M059J (cell line): ENCODE results near the gene KATNAL1. TPM values are rescaled to one million over a fixed set of nuclear protein-coding genes. Genes with fewer than 3 reads are reported as not detected.

Experiments
- DNase-seq: peaks from one replicate; pipeline ENCODE4 v3.0.0-alpha.2; 2012; ENCODE audit warnings: low read depth
- total RNA-seq: library from RNA; depleted of rRNA; stranded (reverse); fragments of >200 nt; shearing (Covaris generic); gene quantifications from 2 replicates; pipeline ENCODE4 v1.2.3, GENCODE V29; 2014

Gene KATNAL1
- total RNA-seq, 1 experiment from 2014 or later: 28.2 TPM

DNA sequence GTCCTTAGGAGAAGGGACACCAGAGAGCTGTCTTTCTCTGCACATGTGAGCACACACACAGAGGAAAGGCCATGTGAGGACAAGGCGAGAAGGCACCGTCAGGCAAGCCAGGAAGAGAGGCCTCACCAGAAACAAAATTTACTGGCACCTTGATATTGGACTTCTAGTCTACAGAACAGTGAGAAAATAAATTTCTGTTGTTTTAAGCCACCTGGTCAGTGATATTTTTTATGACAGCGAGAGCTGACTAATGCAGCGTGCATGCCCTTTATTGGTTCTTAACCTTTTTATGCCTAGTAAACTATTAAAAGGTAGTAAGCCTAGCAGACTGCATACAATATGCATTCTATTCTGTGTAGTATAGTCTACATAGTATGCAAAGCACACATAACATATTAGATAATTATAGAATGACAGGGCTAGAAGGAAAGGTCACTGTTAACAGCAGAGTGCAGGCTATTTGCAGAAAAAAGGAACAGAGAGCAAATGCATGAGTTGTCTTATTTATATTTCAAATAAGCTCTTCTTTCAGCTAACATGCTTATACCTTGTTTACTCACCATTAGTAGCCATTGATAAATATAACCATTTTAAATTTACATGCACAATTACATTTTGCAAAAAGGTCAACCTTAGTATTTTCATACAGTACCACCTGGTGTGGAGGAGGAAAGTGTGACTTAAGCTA, 25.2 kb upstream of the KATNAL1 start:
- DNase-seq: no peak

DNA sequence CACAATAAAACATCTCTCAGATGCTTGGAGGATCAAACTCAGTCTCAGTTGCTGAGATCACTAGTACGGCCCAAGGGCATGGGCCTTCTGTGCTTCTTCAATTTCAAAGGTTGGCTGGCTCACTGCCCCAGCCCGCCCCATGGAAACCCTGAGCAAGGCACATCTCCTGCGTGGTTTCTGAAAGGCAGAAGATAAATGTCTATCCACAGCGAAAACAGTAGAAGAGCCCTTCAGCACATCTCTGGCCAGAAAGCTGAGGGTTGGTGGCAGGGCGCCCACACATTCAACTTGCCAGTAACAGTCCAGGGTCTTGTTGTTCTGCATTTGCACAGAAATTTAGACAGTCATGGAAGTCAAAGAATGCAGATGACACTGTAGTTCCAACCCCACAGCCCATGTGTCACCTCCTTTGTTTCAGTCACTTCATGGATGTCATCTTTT, 24.0 kb upstream of the KATNAL1 start:
- peak; percentile 36 for DNase-seq

DNA sequence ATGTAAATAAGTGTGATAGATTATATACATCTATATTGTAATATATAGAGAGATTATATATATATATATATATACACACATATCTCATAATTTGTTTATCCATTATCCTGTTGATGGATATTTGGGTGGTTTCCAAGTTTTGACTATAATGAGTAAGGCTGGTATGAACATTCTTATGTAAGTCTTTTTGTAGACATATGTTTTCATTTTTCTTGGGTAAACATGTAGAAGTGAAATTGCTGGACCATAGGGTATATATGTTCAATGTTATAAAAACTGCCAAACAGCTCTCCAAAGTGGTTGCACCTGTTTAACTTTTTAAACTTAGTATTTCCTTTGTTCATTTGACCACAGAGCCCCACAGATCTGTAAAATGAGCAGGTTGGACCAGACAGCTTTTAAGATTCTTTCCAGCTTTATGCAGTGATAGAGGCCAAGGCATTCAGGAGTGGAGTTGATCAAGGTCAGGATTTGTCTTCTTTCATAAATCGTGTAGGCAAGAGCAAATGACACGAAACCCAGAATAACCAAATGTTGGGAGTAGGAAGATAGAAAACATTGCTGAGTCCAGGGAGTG, 21.7 kb upstream of the KATNAL1 start:
- no peak for DNase-seq

DNA sequence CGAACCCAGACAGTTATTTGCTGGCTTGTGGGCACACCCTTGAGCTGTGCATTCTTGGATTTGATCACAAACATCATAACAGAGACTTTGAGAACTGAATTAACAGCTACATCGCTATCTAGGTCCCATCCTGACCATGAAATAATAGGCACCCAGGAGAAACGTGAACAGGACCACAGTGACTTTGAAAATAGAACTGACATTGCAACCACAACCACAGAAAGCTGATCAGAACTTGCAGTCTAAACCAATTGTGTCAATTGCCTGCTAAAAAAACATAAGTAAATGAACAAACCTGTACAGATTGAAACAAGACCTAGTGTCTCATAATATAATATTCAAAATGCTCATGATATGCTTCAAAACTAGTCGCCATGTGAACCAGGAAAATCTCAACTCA, 18.3 kb upstream of the KATNAL1 start:
- no peak for DNase-seq

DNA sequence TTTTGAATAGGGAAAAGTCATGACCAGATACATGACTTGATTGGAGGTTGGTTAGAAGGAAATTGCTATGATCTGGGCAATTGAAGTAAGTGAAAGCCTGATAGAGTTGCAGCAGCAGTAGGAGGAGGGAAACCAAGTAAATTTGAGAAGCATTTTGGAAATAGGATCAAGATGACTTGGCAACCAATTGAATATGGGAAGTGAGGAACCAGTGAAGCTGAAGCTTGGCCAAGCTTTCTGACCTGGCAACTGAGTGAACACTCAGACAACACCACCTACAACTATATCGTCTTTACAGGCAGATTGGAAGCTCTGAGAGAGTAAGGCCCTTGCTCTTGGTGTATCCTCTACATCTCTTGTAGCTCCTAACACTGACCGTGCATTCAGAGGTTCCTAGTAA, 16.2 kb upstream of the KATNAL1 start:
- no peak for DNase-seq

DNA sequence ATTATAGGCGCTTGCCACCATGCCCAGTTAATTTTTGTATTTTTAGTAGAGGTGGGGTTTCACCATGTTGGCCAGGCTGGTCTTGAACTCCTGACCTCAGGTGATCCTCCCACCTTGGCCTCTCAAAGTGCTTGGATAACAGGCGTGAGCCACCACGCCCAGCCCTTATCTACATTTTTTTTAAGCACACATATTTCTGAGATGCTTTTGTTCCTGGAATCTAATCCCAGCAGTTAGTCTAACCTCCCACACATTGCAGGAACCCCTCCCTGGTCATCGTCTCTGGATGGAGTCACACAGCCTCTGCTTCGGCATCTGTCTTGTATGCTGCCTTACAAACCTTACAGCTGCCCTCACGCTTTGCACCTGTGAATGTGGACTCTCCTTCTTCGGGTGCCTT, 15.1 kb upstream of the KATNAL1 start:
- DNase-seq: no peak

DNA sequence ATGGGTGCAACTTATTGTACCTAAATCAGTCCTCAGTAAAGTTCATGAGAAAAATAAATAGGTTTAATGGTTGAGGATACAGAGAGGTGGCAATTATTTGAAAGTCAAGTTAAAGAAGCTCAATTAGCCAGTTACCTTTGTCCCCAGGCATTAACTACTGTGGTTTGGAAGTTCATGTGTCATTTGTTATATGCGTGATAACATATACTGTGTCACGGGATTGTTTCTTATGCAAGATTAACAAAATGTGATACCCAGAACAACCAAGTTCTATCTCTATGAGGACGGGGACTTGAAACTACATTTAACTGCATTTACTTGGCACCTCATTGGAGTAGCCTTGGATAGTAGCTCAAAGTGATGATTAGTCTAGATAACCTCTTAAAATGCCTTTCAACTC, 13.9 kb upstream of the KATNAL1 start:
- DNase-seq: no peak

DNA sequence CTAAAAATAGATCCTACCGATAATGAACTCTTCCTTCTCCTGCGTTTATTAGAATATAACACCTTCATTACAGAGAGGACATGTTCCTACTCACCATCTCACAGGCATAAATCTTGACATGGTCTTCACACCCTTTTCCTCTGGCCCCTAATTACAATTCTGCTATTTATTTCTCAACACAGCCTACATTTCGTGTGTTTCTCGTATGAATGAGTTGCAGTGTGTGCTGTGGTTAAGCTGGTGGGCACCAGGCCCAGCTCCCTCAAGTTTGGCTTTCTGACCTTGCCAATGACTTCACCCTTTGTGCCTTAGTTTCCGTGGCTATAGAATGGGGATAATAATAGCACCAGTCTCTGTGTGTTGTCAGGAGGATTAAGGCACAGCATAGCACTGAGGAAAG, 12.3 kb upstream of the KATNAL1 start:
- no peak for DNase-seq

DNA sequence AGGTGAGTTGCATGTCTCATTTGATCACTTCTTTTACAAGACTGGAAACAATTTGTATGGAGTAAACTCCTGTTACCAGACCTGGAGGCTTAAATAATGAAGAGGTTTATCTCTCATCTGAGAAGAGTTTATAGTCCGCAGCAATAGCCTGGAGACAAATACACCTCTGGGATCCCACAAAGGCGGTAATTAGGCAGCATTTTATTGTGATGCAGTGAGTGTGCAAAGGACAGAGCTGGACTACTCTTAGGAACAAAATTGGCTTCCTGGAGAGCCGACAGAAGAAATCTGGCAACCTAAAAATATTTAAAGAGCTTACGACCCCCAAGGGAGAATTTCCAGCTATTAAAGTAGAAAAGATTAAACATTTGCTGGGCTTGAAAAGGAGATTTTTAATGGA, 11.8 kb upstream of the KATNAL1 start:
- DNase-seq: peak; percentile 47

DNA sequence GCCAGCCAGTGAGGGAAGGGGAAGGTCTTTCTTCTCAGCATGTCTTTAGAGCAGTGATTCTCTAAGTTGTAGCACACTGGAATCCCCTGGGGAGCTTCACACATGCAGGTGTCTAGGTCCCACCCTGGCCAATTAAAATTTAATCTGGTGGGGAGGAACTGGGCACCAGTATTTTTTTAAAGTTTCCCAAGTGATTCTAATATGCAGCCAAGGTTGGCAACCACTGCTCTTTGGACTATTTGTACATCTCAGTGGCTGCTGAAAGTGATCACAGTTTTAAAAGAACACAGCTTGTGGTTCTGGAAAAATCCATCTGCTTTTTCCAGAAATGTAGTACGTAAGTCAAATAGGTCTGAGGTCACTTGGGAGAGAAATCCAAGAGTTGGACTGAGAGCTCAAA, 10.7 kb upstream of the KATNAL1 start:
- no peak for DNase-seq

DNA sequence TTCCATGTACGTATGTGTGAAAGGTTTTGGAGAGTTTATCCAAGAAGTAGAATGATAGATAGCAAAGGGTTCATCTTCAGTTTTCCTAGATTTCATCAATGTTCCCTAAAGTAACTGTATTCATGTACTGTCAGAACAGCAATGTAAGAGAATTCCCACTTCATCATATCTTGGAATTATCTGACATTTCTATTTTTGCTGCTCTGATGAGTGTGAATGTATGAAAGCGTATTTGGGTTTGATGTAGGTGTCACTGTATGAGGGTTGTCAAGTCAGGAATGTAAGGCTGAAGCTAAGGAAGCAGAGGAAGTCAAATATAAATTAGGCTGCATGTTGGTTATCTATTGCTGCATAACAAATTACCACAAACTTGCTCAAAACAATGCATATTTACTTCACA, 7.2 kb upstream of the KATNAL1 start:
- DNase-seq: no peak

DNA sequence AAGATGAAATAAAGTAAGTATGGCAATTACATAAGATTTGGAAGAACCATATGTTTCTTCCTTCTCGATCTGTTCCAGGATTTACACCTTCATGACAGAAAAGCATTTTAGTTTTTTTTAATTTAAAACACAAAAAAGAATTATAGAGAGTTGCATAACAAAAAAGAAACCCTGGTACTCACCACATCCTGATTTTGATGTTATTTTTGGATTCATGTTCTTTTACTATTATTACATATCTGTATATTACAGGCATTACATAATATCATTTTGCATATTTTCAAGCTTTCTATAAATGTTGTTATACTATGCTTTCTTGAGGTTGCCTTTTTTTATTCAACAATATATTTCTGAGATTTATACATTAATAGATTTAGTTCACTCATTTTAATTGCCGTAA, 6.7 kb upstream of the KATNAL1 start:
- no peak for DNase-seq

DNA sequence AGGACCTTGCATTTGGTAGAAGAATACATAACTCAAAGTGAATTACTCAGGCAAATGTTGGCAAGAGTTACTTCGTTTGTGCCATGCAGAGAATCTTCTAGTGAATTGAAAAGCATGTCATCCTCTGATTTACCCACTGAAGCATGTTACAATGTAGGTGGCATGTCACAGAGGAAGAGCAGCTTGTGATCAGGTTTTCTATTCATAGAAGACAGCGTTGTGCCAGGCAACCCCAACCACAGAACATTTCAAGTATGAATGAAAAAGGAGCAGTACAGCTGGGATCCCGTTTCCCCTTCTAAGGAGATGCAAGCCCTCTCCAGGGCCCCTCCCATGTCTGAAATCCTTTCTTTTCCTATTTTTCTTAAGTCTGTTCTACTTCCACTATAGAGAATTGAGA, 6.0 kb upstream of the KATNAL1 start:
- DNase-seq: no peak

DNA sequence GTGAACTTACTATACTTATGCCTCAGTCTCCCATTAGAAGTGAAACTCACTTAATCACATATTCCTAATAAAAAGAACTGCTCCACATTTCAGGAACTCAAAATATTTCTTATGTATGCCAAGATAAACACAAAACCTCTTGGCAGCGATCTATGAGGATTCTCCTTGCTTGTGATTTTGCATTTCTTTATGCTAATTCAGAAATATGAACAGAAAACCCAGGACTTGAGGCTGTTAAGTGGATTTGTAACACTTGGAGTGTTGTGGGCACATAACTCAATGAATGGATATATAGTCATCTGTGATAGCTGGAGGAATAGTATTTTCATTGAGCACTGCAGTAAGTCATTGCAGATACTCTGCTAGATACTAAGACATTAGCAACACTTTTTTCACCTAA, 5.6 kb upstream of the KATNAL1 start:
- DNase-seq: no peak

DNA sequence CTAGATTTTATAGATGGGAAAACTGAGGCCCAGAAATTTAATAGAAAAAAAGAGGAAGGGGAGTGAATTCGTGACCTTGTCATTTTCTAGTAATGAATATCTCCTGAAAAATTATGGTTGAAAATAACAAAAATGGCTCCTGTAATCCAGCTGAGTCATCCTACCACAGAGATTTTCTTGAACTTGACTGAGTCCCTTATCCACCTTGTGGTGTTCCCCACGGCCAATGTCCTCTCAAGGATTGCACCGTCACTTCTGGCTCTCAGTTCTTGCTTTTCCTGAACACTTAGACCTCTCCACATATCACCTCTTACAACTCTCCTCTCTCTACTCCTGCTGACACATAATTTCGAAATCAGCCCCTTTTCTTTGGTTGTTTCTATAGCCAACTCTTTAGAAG, 1.2 kb upstream of the KATNAL1 start:
- DNase-seq: peak; percentile 54

DNA sequence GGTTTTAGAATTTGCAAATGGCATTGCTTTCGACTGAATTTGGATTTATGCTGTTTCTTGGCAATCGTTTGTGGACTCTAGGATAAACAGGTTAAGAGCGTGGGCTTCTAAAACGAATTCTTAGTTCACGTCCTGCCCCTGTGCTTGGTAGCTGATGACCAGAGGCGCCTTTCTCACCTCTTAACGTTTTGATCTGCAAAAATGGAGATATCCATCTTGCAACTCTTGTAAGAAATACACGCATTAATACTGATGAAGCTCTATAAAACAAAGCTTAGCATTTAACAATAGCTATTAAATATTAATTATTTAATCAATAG, 580 bp upstream of the KATNAL1 start:
- DNase-seq: no peak

DNA sequence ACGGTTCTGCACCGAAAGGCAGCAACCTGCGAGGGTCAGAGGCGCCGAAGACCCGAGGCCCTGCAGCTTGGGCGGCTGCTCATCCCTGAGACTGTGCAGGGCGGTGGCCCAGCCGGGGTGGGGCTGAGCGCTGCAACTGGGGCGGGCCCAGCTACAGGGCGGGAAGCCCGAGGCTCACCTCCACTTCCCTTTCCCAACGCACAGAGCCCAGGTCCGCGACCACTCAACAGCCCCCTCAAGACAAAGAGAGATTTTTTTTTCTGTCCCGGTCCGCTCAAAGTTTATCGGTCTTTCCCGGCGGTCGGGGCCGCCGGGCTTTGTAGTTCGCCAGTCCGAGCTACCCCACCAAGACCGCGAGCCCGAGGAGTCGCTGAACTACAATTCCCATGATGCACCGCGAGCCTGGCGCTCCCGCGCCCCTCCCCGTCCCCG, 573 bp downstream of the KATNAL1 start:
- peak; percentile 89 for DNase-seq

DNA sequence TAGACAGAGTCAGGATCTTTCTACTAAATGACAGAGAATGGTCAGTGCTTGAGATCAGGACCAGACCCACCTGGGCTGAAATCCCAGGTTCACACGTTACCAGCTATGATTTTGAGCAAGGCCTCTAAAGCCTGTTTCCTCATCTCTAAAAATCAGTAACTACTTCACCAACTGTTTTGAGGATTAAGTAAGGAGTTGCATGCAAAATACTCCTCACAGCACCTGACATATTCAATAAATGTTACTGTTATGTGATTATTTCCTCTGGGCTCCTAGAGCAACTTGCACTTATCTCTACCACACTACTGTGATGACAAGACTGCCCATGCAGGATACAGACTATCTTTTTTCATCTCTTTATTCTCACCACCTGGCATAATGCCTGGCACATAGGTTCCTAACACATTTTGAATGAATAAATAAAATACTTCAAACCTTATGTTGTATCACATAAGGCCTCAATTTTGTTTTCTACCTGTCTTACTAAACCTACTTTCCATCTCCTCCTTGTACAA, 1.8 kb downstream of the KATNAL1 start:
- no peak for DNase-seq

DNA sequence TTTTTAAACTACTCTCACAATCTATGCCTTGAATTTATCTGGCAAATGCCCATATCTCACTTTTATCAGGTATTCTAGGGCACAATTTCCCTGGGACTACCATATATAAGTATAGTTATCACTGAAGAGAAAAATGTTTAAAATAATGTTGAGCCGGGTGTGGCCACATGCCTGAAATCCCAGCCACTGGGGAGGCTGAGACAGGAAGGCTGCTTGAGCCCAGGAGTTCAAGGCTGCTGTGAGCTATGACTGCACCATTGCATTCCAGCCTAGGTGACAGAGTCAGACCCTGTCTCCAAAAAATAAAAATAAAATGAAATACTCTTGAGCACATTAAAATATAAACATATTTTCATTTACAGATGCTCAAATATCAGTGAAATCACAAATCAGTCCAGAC, 4.1 kb downstream of the KATNAL1 start:
- no peak for DNase-seq

DNA sequence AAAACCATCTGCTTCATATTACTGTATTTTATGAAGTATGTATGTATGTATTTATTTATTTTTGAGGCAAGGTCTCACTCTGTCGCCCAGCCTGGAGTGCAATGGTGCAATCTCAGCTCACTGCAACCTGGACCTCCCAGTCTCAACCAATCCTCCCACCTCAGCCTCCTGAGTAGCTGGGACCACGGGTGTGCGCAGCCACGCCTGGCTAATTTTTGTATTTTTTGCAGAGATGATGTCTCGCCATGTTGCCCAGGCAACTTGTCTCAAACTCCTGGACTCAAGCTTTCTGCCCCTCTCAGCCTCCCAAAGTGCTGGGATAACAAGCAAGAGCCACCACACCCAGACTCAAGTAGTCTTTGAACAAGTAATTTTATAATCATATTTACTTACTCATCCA, 5.5 kb downstream of the KATNAL1 start:
- DNase-seq: peak; percentile 46

DNA sequence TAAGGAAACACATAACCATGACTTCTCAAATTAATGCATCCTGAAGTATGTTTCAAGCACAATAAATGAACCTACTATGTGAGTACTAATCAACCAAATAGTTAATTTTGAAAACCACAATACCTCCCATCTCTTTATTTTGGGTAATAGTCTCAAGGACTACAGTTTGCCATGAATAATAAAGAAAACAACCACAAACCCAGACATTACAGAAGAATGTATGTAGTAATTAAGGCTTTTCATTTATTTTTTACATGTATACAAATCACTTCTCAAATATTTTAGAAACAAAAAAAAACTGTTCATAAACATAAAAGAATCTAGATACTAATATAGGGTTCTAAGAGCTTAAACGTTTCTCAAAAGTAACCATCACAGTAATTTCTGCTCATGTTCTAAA, 6.8 kb downstream of the KATNAL1 start:
- no peak for DNase-seq

DNA sequence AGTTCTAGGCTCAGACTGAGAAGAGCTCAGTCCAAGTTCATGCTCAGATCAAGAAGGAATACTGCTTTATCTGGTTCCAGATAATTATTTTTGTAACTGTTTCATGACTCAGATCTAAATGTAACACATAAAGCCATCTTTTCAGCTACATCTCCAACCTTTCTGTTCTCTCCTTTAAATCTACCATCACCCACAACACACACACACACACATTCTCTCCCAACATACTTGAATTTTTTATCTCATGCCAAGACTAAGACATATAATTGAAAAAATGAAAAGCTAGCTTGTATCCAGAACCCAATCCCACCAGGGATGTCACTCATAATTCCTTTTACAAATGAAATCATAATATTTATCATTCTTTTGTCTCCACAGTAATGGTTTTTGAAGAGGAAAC, 7.6 kb downstream of the KATNAL1 start:
- peak; percentile 26 for DNase-seq

DNA sequence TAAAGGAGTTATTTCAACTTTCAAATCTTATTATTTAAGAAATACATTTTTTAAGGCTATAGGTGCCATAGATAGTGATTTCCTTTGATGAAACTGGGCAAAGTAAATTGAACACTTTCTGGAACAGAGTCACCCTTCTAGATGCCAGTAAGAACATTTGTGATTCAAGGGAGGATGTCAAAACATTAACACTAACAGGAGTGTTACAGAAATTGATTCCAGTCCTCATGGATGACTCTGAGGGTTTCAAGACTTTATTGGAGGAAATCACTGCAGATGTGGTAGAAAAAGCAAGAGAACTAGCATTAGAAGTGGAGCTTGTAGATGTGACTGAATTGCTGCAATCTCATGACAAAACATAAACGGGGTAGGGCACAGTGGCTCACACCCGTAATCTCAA, 12.2 kb downstream of the KATNAL1 start:
- DNase-seq: no peak

DNA sequence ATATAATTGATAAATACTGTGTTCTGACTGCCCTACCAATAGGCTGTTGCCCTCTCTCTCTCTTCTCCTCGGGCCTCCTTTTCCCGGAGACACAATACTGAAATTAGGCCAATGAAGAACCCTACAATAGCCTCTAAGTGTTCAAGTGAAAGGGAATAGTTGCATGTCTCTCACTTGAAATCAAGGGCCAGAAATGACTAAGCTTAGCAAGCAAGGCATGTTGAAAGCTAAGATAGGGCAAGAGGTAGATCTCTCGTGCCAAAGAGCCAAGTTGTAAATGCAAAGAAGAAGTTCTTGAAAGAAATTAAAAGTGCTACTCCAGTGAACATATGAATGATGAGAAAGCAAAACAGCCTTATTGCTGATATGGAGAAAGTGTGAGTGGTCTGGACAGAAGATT, 13.3 kb downstream of the KATNAL1 start:
- no peak for DNase-seq
